ENCODE measurements around the gene AGBL4. TPM values are rescaled to one million over a fixed set of nuclear protein-coding genes. Genes with fewer than 3 reads are reported as not detected.

The AGBL4 gene
- total and polyA plus RNA-seq, 7 donors, result 0.09 to 0.36 (median 0.16) TPM; not detected in 4

DNA sequence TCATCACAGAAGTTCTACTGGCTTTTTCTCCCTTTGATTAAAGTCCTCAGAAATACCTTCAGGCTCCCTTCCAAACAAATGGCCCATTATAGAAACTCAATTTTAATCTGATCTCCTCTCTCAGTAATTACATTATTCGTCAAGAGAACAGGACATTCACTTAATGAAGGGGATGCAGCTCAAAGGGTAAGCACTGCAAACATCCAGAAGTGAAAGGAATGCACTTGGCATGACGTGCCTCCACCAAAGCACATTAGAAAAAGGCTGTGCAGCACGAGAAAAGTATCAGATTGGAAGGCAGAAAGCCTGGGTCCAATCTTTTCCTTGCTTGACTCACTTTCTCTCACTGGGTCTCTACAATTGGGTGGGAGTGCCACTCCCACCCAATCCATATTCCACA is 1024.4 kb downstream of the AGBL4 start:
- intact Hi-C loops (cut with DNase I), result no loop called here
- Histone ChIP-seq H3K4me1 (no peaks in the 10 kb centered on the region), H3K4me3 (no peak overlapping the region), H3K9me3 (peaks cover 0 to 2% (median 0%) of the 10 kb centered on the region in 4 donors), H3K27ac (no peak overlapping the region), H3K27me3 (no peaks in the 10 kb centered on the region), H3K36me3 (no peaks in the 10 kb centered on the region)
- TF ChIP-seq POLR2A (IDR thresholded peaks at IDR 0.05), result no peak
- no peak for TF ChIP-seq CTCF (IDR thresholded peaks at IDR 0.05)
- TF ChIP-seq POLR2AphosphoS5 (IDR thresholded peaks at IDR 0.05), result no peak
- 50 to 65% methylated on average over 3 of the region's 3 CpGs for WGBS, 2 donors
- DNase-seq, result no peak

GRCh38 chr1:48996311-48996710 is 1027.4 kb downstream of the AGBL4 start:
- peaks cover 0 to 5% (median 0%) of the 10 kb centered on the region in 4 donors for H3K9me3 ChIP-seq
- no peaks in the 10 kb centered on the region for H3K4me1 ChIP-seq
- no peaks in the 10 kb centered on the region for H3K36me3 ChIP-seq
- WGBS, 2 donors, result 94 to 98% methylated on average over 2 of the region's 2 CpGs
- H3K27ac ChIP-seq, result no peak overlapping the region
- no peak for DNase-seq
- no peaks in the 10 kb centered on the region for H3K27me3 ChIP-seq
- TF ChIP-seq CTCF (IDR thresholded peaks at IDR 0.05) (no peak), POLR2A (IDR thresholded peaks at IDR 0.05) (no peak), POLR2AphosphoS5 (IDR thresholded peaks at IDR 0.05) (no peak)
- H3K4me3 ChIP-seq, result no peak overlapping the region
- intact Hi-C loops (cut with DNase I), result no loop called here

DNA sequence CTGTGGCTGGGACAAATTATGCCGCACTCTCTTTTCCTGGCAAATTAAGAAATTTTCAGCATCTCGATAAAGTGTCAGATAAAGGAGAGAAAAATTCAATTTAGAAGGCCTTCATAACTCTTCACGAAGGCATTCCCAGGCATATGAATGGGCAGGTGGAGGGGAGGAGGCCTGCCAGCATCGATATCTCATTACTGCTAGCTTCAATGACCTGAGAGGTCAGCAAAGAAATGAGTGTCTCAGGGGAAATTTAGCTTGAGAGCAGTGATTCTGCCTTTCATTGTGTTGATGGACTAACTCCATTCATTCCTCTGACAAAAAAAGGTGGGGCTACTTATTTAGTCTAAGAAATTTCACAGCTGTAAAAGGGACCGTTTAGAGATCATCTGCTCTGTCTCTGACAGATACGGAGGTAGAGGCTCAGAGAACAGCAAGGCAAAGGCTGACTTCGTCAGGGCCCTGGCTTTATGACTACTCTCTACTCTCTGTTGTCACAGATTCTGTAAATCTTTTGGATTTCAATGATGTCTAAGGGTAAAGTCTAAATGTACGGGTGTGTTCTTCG is 1035.0 kb downstream of the AGBL4 start:
- H3K4me1 ChIP-seq, result no peaks in the 10 kb centered on the region
- no peak for TF ChIP-seq EP300 (IDR thresholded peaks at IDR 0.05)
- TF ChIP-seq POLR2AphosphoS5 (IDR thresholded peaks at IDR 0.05), result no peak
- TF ChIP-seq CTCF (IDR thresholded peaks at IDR 0.05), result no peak
- no peak for TF ChIP-seq POLR2A (IDR thresholded peaks at IDR 0.05)
- no peaks in the 10 kb centered on the region for H3K27me3 ChIP-seq
- WGBS, 2 donors, result 74 to 75% methylated on average over 9 of the region's 9 CpGs
- H3K36me3 ChIP-seq, result no peaks in the 10 kb centered on the region
- H3K9me3 ChIP-seq, result peaks cover 0 to 5% (median 0%) of the 10 kb centered on the region in 4 donors
- no peak overlapping the region for H3K27ac ChIP-seq
- H3K4me3 ChIP-seq, result no peak overlapping the region
- intact Hi-C loops (cut with DNase I), result no loop called here
- DNase-seq, result no peak

DNA sequence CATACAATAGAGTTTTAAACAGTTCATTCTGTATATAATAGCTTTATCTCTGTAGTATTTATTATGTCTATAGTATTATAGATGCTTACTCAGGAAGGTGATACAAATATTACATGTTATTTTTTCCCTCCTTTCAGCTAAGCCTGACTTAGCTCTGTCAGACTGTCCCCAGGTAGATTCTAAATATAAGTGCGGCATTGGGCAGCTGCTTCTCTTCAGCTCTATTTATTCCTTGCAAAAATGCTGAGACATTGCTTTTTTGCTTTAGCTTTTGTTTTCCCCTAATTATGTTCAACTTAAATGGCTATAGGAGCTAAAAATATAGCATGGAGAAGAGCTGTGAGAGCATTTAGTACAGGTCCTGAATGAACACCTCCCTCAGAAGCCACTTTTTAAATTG is 1043.8 kb downstream of the AGBL4 start:
- 87 to 91% methylated on average over 1 of the region's 1 CpG for WGBS, 2 donors
- DNase-seq, result no peak
- no peaks in the 10 kb centered on the region for H3K27me3 ChIP-seq
- H3K27ac ChIP-seq, result no peak overlapping the region
- no peak overlapping the region for H3K4me3 ChIP-seq
- no peaks in the 10 kb centered on the region for H3K36me3 ChIP-seq
- H3K9me3 ChIP-seq, result no peaks in the 10 kb centered on the region
- intact Hi-C loops (cut with DNase I), result no loop called here
- no peaks in the 10 kb centered on the region for H3K4me1 ChIP-seq
- TF ChIP-seq EP300 (IDR thresholded peaks at IDR 0.05) (no peak), CTCF (IDR thresholded peaks at IDR 0.05) (no peak), POLR2AphosphoS5 (IDR thresholded peaks at IDR 0.05) (no peak)

GRCh38 chr1:48978413-48978812 is 1045.3 kb downstream of the AGBL4 start:
- no peak for DNase-seq
- no peaks in the 10 kb centered on the region for H3K4me1 ChIP-seq
- no peaks in the 10 kb centered on the region for H3K36me3 ChIP-seq
- intact Hi-C loops (cut with DNase I), result no loop called here
- no peak overlapping the region for H3K4me3 ChIP-seq
- TF ChIP-seq POLR2AphosphoS5 (IDR thresholded peaks at IDR 0.05), result no peak
- TF ChIP-seq POLR2A (IDR thresholded peaks at IDR 0.05), result no peak
- TF ChIP-seq CTCF (IDR thresholded peaks at IDR 0.05), result no peak
- TF ChIP-seq EP300 (IDR thresholded peaks at IDR 0.05), result no peak
- WGBS, 2 donors, result 19 to 35% methylated on average over 2 of the region's 2 CpGs
- H3K27me3 ChIP-seq, result no peaks in the 10 kb centered on the region
- no peaks in the 10 kb centered on the region for H3K9me3 ChIP-seq
- no peak overlapping the region for H3K27ac ChIP-seq
